NCI-H146 (cell line): ENCODE results near the gene CDC6.

Source experiments
- DNase-seq: peaks from one replicate; lab custom pipeline; 2025; lab: John Stamatoyannopoulos, UW

Gene CDC6, protein sequence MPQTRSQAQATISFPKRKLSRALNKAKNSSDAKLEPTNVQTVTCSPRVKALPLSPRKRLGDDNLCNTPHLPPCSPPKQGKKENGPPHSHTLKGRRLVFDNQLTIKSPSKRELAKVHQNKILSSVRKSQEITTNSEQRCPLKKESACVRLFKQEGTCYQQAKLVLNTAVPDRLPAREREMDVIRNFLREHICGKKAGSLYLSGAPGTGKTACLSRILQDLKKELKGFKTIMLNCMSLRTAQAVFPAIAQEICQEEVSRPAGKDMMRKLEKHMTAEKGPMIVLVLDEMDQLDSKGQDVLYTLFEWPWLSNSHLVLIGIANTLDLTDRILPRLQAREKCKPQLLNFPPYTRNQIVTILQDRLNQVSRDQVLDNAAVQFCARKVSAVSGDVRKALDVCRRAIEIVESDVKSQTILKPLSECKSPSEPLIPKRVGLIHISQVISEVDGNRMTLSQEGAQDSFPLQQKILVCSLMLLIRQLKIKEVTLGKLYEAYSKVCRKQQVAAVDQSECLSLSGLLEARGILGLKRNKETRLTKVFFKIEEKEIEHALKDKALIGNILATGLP

DNA sequence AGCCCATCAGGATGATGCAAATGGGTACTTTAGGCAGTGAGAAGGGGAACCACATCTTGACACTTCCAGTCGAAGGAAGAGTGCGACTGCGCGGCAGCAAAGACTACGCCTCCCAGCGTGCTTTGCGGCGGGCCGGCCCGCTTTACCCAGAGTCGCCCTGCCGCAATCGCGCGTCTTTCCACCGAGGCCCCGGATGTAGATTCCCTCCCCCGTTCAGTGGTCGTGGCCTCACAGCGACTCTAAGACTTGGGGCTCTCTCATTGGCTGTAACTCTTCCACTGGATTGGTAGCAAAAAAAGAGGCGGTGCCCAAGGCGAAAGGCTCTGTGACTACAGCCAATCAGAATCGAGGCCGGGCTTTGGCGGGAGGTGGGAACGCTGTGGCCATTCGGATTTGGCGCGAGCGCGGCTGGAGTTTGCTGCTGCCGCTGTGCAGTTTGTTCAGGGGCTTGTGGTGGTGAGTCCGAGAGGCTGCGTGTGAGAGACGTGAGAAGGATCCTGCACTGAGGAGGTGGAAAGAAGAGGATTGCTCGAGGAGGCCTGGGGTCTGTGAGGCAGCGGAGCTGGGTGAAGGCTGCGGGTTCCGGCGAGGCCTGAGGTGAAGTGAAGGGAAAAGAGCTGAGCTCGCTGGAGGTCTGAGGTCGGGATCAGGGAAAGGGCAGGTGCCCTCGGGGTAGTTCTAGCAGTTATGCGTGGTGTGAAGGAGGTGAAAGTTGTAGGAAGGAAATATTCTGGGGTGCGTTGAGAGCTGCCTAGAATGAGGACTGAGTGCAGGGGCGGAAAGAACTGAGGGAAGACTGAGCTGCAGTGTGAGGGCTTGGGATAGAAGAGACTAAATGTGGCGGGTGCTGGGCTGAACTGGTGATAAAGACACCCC lies at the start of gene CDC6:
CDC6 (plus strand) TSS at position 386 of the 876 bp plus-strand sequence. CDS start 1,542 bp downstream, outside the sequence.
- peak; percentile 99 for DNase-seq

DNA sequence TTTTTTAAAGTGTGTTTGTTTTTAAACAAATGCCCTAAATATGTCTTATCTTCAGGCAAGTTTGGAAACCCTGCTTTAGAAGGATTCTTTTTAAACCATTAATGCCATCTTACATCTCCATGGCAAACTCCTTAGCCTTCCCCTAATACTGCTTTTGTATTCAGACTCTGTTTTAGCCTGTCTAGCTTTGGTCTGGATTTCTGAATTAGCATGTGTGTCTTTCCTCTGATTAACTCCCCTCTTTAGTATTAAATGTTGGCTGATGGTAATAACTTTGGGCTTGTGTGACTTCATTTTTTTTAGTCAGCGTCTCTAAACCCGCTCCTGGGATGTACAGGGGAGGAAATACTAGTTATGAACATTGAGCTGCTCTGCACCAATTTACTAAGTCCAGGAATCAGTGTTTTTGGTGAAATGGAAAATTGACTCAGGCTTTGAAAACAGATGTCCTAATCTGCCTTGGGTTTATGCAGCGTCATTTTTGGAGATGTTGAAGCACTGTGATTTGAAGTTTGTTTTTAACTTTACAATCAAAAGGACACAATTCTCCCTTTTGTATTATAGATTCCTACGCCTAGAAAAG lies 46.3 kb upstream of the CDC6 start:
- DNase-seq = no peak

DNA sequence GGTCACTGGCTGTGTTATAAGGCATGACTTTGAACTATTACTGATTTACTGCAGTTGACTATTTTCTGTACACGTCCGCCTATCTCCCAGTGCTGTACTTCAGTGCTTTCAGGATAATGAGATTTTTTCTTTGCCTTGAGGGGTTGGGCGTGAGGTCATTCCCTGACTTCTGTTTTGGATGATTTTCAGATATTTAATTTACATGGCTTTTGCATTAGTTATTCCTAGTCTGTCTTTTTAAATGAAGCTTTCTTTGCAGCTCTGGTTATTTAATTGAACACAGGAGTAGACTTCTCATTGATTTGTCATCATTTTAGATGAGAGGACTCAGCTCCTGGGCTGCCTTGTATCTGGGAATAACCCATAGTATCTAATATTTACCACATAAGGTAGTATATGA lies 44.9 kb upstream of the CDC6 start:
- DNase-seq = no peak

DNA sequence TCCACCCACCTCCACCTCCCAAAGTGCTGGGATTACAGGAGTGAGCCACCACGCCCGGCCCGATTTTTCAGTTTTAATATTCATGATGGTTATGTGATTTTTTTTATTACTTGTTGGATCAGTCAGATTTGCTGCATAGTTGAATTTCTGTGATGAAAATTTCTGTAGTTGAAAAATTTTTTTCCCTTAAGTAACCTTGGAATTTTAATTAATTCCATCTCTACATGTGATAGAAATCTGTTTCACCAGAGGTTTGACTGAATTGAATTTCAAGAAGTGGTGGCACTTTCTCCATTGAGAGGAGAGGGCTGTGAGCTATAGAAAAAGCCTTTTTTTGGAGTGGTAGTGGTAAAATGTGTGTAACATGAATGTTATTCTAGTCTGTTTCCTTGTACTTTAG lies 43.9 kb upstream of the CDC6 start:
- no peak for DNase-seq

DNA sequence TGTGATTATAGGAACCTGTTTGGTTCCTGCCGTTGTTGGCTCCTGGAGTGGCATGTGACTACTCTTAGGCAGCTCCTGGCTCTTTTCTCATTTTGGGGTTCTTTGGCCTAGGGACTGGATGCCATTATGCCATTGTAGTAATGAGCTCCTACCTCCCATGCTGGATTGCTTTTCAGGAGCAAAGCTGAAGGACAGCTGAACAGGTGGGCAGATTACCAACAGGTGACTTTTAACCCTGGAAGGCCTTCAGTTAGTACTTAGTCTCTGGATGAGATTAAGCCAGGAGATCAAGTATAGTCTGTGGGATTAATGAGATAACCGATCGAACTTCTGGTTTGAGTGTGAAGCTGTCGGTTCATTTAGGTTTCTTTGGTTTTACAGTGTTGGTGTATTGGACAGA lies 43.4 kb upstream of the CDC6 start:
- DNase-seq = no peak

DNA sequence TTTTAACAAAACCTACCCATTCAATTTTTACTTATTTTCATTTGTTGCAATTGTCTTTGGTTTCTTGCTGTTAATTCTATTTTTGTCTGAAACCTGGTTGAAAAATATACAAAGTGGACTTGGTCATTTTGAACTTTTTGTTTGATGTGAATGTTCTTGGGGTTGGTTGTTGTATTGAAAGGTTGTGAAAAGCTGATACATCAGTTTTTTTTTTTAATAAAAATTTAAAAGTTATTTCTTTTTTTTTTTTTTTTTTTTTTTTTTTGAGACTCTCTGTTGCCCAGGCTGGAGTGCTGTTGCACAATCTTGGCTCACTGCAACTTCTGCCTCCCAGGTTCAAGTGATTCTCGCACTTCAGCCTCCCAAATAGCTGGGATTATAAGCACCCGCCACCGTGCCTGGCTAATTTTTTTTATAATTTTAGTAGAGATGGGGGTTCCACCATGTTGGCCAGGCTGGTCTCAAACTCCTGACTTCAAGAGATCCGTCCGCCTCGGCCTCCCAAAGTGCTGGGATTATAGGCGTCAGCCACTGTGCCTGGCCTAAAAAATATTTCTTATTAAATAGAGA lies 39.7 kb upstream of the CDC6 start:
- no peak for DNase-seq

DNA sequence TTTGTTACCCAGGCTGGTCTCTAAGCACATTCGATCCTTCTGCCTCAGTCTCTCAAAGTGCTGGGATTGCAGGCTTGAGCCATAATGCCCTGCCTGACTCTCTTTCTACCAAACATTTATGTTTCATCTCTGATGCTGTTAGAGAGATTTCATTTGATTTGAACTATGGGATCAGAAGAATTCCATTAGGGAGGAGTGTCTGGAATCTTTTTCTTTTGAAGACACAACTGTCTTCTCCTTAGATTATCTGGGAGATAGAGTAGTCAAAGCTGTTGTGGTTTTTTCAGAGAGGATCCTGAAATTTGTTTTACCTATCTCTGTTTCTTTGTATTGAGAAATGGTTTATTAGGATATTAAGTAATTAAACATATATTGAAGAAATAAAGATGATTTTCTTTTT lies 39.2 kb upstream of the CDC6 start:
- DNase-seq = no peak

DNA sequence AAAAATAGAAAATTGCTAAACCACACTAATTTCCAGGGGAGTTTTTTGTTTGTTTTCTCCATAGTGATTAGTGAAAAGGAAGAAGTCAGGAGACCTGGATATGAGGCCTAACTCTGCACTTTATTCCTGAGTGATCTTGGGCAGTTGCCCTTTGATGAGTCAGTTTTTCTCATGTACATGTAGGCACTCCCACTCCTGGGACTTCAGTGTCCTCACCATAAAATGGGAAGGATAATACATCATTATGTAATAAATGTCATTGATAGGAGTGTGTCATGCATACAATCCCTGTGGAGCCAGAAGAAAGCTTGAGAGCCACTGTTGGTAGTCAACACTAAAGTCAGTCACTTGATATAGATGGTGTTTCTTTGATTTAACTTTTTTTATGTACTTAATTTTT lies 36.1 kb upstream of the CDC6 start:
- DNase-seq = peak; percentile 12

DNA sequence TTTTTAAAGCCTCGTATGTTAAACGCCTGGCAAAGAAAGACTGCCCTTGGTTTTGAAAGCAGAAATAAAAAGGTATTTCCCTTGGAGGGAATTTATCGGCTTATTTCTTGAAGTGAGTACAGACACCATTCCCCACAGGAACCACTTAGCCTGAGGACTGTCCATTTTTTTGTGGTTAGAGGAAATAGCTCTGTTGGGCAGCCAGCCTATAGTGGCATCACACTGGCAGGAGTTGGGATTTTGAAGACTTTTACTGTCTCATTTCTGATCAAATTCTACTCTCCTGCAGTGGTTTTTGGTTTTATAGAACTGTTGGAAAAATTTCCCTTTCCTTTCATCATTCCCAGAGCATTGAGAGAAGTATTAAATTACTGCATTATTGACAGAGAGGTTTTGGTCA lies 34.1 kb upstream of the CDC6 start:
- no peak for DNase-seq

DNA sequence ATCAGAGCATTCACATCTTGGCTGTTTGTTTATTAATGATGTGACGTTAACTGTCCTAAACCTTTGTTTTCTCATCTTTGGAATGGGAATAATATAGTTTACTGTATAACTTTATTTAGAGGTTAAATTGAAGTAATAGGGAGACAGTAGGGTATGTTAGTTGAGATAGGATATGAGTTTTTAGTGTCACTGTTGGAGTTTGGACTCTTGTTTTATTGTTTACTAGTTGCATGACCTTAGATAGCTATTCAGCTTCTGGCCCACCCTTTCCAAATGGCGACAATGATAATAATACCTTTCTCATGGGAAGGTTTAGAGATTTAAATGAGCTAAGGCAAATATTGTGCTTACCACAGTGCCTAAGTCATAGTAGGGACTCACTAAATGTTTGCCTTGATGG lies 28.2 kb upstream of the CDC6 start:
- DNase-seq = no peak

DNA sequence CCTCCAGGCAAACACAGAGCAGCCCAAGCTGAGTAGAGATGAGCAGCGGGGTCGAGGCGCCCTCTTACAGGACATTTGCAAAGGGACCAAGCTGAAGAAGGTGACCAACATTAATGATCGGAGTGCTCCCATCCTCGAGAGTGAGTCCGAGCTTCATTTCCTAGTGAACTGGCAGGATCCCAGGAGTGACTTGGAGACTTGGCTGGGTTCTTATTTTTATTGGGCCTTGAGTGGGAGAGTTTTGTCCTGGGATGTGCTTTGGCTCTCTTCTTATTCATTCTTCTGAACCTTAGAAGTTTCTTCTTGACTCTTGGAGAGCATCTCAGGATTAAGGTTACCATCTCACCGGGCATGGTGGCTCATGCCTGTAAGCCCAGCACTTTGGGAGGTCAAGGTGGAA lies 27.2 kb upstream of the CDC6 start:
- no peak for DNase-seq

DNA sequence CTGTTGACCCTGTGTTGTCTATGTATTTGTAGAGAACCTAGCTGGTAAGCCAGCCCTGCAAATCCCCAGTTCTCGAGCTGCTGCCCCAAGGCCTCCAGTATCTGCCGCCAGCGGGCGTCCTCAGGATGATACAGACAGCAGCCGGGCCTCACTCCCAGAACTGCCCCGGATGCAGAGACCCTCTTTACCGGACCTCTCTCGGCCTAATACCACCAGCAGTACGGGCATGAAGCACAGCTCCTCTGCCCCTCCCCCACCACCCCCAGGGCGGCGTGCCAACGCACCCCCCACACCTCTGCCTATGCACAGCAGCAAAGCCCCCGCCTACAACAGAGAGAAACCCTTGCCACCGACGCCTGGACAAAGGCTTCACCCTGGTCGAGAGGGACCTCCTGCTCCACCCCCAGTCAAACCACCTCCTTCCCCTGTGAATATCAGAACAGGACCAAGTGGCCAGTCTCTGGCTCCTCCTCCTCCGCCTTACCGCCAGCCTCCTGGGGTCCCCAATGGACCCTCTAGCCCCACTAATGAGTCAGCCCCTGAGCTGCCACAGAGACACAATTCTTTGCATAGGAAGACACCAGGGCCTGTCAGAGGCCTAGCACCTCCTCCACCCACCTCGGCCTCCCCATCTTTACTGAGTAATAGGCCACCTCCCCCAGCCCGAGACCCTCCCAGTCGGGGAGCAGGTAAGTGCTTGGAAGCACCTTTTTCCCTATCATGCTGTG lies 23.1 kb upstream of the CDC6 start:
- no peak for DNase-seq

DNA sequence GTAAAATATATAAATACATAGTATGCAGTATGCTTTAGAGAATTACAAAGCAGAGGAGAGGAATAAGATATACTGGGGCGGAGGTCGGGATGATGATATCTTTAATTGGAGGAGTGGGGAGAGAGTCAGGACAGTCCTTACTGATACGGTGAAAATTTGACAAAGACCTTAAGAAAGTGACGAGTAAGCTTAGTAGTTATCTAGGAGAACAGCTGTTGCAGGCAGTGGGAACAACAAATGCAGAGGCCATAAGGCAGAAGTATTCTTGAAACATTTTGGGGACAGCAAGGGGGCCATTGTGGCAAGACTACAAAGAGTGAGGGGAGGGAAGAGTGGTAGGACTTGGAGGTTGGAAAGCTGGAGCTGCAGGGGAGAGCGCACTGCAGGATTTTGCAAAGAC lies 22.3 kb upstream of the CDC6 start:
- DNase-seq = no peak

DNA sequence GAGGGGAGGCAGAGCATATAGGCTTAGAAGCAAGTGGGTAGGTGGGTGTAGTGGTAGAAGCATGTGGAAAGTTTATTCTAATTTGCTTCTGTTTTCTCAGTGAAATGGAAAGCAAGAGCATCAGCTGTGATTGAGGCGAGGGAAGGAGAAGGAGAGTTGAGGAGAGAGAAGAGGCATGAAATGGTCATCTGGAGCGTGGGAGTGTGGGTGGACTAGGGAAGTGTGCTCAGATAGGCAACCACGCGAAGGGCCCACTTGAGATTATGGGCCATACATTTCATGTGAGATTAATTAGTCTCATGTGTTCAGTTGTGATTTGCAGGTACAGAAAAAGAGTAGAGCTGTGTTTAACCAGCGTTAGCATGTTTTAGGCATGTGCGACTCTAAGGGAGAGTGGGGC lies 20.8 kb upstream of the CDC6 start:
- no peak for DNase-seq

DNA sequence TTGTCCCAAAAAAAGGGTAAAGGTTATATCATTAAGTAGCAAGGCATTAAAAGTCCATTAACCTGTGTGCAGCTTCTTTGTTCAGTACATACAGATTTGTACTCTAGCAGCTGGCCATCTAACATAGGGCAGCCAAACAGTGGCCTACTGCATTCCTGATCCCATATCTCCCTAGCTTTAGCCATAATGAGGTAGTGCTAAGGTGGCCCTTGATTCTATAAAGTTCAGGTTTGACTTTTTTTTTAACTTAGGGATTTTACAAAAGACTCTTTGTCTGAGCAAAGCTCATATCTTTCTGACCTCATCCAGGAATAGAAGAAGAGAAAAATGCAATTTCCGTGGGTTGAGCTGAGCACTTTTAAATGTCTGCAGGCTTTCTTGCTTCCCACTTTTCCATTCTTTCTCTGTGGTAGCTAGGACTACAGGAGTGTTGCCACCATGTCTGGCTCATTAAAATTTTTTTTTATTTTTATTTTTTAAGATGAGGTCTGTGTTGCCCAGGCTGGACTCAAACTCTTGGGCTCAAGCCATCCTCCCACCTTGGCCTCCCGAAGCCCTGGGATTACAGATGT lies 19.5 kb upstream of the CDC6 start:
- DNase-seq = no peak

DNA sequence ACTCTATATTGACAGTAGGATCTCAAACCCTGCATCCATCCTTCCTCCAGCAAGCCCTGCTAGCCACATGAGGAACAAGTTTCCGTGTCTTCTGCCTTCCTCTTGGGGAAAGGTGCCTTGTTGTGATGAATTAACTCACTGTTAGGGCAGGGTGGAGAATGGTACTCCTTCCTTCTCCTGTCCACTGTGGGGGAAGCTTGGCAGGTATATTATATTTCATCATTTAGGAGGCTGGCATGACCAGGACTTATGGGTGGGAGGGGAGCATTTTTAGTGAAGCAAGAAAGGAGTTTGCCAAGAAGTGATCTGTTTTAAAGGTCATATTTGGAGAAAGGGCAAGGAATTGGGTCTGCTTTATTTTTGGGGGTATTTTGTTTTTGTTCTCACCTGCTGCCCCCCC lies 9.3 kb upstream of the CDC6 start:
- no peak for DNase-seq

DNA sequence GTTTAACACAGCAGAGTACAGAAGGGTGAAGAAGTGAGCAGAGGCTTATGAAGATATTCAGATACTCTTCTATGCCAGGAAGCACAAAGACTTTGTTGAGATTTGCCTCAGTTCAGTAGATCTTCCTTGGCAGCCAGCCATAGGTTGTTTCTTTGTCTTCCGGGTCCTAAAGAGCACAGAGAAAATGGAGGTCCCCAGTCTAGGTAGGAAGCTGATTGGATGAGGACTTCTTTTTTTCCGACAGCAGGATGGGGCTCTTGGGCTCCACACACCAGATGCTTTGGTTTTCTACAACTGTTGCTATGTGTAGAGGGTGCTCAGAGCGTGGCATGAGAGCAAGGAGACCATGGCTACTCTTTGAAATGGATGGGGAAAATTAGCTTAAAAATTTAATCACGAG lies 8.3 kb upstream of the CDC6 start:
- no peak for DNase-seq

DNA sequence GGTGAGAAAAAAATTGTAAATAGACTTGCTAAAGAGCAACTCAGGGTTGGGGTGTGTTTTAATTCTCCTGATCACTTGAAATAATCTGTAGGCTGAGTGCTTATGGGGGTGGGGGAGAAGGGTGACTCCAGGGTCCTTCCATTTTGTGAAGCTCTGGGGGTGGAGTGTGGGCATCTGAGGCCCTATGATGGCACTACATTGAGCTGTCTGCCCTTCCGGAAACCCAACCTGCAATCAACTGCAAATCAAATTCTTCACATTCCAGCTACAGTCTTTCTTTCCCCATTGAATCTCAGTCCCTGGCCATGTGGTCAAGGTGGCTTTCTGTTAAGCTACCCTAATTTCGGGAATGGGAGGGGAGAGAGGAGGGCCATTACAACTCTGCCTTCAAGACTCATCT lies 6.0 kb upstream of the CDC6 start:
- DNase-seq = no peak

DNA sequence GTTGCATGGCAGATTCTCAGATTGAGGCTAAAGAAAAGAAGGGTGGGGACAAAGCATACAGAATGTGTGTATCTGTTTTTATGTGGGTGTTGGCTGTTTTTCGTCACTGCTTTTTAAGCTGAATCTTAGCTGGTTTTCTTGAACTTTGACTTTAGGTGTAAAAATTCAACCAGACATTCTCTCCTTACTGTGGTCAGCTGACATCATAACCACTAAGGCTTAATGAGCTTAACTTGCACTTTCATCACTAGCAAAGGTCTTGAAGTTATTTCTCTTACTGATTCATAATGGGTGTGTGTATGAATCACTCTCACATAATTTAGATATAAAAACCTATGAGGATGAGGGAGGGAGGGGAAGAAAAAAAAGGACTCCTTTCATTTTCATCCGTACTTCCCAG lies 4.0 kb upstream of the CDC6 start:
- no peak for DNase-seq

DNA sequence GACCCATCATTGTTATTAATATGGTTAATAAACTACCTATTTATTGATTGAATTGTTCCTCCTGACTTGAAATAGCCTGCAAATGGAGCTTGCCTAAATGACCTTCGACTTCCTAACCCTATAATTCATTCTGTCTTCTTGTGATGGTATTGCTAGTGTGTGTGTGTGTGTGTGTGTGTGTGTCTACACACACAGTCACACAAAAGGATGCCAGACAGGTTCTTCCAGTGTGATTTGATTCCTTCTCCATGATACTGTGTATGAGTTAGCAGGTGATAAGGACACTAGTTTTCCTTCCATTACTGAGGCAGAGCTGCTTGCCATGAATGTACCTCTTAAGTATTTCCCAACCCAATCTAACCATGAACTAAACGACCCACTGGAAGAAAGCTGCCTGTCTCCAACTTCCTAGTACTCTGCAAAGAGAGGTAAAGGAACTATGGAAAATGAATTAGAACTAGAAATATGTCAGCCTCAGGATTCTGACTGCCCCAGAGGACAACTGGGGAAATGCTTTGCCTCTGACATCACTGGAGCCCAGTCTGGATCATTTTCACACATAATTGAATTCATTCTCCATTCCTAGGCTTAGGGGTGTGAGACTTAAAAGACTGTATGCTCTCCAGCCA lies 3.5 kb upstream of the CDC6 start:
- DNase-seq = no peak

DNA sequence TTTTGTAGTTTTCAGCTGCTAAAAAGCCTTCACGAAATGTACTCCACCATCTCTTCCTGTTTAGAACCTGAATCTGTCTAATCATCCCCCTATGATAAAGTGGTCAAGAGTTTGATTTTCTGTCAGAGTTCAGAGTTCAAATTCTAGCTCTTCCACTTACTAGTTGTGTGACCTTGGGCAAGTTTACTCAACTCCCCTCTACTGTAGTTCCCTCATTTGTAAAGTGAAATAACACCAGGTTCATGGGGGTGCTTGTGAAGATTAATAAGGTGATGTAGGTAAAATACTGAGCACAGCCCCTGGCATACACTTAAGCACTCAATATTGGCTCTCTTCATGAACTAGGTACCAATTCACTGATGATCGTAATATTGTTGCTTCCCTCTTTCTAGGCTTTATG lies 1.2 kb upstream of the CDC6 start:
- DNase-seq = no peak
